HG03378 (cell line): ENCODE measurements around the gene CEP112.

Experiments
- ATAC-seq: cut with Tn5 transposase; IDR thresholded peaks from one replicate; pipeline ENCODE4 v1.9.1; 2021; ENCODE audit warnings: mild to moderate bottlenecking, moderate library complexity; ENCODE audit not compliant: unreplicated experiment

CEP112 gene

GRCh38 chr17:66211047-66211810, 19.3 kb upstream of the CEP112 start:
- ATAC-seq: no peak

GRCh38 chr17:66210208-66210574, 18.3 kb upstream of the CEP112 start:
- no peak for ATAC-seq

GRCh38 chr17:66207936-66208335, 16.0 kb upstream of the CEP112 start:
- no peak for ATAC-seq

- ATAC-seq: no peak
Measured at GRCh38 chr17:66203274-66204015, 11.5 kb upstream of the CEP112 start.

GRCh38 chr17:66200685-66201092, 8.8 kb upstream of the CEP112 start:
- no peak for ATAC-seq

- ATAC-seq: no peak
Measured at GRCh38 chr17:66198242-66198641, 6.3 kb upstream of the CEP112 start.

- no peak for ATAC-seq
Measured at GRCh38 chr17:66192378-66192687, 400 bp upstream of the CEP112 start.

- ATAC-seq: no peak
Measured at GRCh38 chr17:66190738-66191592, 968 bp downstream of the CEP112 start.

GRCh38 chr17:66187718-66188117, 4.2 kb downstream of the CEP112 start:
- no peak for ATAC-seq

- no peak for ATAC-seq
Measured at GRCh38 chr17:66185862-66186261, 6.1 kb downstream of the CEP112 start.

GRCh38 chr17:66184392-66184791, 7.5 kb downstream of the CEP112 start:
- no peak for ATAC-seq

- ATAC-seq: no peak
Measured at GRCh38 chr17:66183529-66183928, 8.4 kb downstream of the CEP112 start.

- ATAC-seq: no peak
Measured at GRCh38 chr17:66178642-66179041, 13.3 kb downstream of the CEP112 start.

GRCh38 chr17:66177048-66177447, 14.9 kb downstream of the CEP112 start:
- ATAC-seq: no peak

GRCh38 chr17:66175892-66176291, 16.0 kb downstream of the CEP112 start:
- ATAC-seq: no peak

- no peak for ATAC-seq
Measured at GRCh38 chr17:66172691-66173223, 19.2 kb downstream of the CEP112 start.

GRCh38 chr17:66172144-66172543, 19.8 kb downstream of the CEP112 start:
- ATAC-seq: no peak

- ATAC-seq: no peak
Measured at GRCh38 chr17:66171692-66172091, 20.2 kb downstream of the CEP112 start.

GRCh38 chr17:66171172-66171571, 20.8 kb downstream of the CEP112 start:
- ATAC-seq: no peak

- ATAC-seq: no peak
Measured at GRCh38 chr17:66169839-66170238, 22.1 kb downstream of the CEP112 start.

- ATAC-seq: no peak
Measured at GRCh38 chr17:66167189-66167815, 24.6 kb downstream of the CEP112 start.
